Measurements from ENCODE around the gene NEMF.

The NEMF gene

DNA sequence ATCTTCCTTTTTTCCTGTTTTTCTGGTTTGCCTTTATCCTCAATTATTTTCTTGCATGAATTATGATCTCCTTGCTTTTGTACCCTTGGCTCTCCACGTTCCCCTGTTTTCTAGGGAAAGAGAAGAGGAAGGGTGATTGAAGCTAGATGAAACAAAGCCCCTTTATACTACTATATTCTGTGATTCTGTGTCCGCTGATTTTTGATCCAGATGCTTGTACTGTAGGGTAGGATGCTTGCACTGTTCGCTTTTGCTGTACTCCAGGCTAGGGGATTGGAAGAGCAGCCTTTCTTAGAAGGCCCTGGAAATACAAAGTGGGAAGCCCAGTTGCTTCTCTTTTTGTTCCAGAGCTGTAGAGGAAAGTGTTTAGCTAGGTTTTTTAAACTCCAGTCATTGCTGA is 119.7 kb downstream of the NEMF start:
- no peak for DNase-seq

Data from NCI-H69 (cell line).